ENCODE results near the gene SPATA46. TPM values are rescaled to one million over a fixed set of nuclear protein-coding genes. Genes with fewer than 3 reads are reported as not detected.

Gene SPATA46
- total RNA-seq, 4 donors from 2014 or later: not detected

DNA sequence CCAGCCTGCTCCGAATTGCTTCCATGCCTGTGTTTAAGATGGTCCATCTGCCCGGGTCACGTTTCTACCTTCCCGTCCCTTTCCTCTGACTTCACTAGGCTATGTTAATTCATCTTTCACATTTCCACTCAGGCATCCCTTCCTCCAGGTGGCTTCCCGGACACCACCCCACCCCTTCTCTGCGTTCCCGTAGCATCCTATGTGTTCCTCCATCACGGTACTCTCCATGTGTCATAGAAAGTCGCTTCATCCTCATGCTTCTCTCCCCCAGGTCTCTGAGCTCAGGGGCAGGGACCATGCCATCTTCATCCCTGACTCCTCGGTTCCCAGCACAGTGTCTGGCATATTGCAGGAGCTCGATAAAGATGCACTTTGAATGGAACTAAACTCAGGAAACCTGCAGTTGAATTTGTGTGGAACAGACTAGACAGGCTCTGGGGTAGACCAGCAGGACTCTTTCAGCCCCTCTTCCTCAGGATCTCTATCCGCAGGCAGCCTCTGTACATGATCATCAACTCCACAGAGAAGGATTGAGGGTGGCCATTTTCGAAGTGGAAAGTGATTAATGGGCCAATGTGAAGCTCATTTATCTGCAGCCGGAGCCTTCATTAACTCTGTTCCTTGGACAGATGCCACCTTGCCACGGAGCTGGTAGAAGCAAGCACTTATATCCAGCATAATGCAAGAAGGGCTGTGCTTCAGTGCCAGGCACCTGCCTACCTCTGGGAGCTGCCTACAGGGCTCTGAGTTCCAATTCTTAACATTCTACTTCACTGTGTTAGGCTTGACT lies 13.9 kb upstream of the SPATA46 start:
- Histone ChIP-seq H3K9me3 (no peaks in the 10 kb centered on the region), H3K27me3 (no peaks in the 10 kb centered on the region), H3K36me3 (no peaks in the 10 kb centered on the region), H3K27ac (no peak overlapping the region), H3K4me1 (no peaks in the 10 kb centered on the region), H3K4me3 (replicated peaks in 1 of 3) (no peak overlapping the region)
- WGBS, 2 donors: 78 to 84% methylated on average over 15 of the region's 15 CpGs
- intact Hi-C loops (cut with DNase I): loop anchor here (5.0 kb wide), 1 partner anchor 333 kb away; no protein-coding TSS in a partner anchor
- DNase-seq: no peak
- TF ChIP-seq POLR2A (IDR thresholded peaks at IDR 0.05): no peak
- TF ChIP-seq, protein P1, sequence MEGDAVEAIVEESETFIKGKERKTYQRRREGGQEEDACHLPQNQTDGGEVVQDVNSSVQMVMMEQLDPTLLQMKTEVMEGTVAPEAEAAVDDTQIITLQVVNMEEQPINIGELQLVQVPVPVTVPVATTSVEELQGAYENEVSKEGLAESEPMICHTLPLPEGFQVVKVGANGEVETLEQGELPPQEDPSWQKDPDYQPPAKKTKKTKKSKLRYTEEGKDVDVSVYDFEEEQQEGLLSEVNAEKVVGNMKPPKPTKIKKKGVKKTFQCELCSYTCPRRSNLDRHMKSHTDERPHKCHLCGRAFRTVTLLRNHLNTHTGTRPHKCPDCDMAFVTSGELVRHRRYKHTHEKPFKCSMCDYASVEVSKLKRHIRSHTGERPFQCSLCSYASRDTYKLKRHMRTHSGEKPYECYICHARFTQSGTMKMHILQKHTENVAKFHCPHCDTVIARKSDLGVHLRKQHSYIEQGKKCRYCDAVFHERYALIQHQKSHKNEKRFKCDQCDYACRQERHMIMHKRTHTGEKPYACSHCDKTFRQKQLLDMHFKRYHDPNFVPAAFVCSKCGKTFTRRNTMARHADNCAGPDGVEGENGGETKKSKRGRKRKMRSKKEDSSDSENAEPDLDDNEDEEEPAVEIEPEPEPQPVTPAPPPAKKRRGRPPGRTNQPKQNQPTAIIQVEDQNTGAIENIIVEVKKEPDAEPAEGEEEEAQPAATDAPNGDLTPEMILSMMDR (IDR thresholded peaks at IDR 0.05): no peak

DNA sequence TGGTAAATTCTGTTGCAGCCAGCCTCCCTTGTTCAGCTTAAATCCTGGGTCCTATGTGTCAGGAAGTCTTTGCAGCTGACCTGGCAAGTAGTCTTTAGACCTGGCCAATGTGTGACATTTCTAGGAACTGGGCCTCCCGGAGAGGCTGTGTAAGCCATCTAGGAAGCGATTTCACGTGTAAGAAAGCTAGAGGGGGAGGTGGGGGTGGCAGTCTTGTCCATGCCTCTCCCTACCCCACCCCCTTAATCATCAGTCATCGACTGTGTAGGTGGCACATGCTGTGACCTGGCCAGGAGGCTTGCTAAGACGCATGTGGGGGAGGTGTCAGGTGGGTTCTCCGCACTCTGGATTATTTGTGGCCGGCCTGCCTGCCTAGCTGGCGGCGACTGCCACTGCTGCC lies 13.3 kb upstream of the SPATA46 start:
- no peak overlapping the region for H3K27ac ChIP-seq

DNA sequence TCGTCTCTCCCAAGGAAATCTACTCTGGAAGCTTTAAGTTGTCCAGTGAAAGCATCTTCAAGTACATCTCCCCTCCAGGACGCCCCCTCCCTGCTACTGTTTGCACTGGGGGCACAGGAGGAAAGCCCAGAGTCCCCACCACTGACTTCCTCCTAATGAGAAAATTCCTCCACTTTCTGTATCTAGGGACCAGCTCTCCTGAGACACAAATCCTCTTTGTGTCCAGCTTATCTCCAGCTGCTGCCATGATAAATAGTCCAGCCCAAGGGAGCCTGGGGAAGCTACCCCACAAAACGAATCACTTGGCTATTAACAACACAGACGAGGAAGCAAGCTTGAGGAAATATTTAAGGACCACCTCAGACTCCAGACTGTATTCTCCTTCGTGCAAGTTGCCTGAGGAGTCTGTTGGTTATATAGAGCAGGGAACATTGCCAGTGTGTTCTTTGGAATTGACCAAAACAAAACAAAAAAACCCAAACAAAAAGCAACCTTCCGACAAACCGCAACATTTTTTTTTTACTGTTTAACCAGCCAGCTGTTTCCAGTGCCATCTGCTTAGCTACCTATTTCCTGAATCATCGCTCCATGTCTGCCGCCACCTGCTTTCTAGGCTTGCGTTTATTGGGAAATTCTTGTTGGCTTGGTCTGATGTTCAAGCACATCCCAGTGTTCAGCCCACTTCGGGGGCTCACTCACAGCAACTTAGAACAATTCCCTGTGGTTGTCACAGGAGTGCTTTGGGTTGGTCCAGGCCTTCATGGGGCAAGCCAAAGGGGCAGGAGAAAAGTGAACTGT lies 12.6 kb upstream of the SPATA46 start:
- DNase-seq: no peak
- Histone ChIP-seq H3K9me3 (no peaks in the 10 kb centered on the region), H3K27ac (no peak overlapping the region), H3K27me3 (no peaks in the 10 kb centered on the region), H3K4me3 (replicated peaks in 1 of 3) (no peak overlapping the region), H3K4me1 (no peaks in the 10 kb centered on the region), H3K36me3 (no peaks in the 10 kb centered on the region)
- 40 to 46% methylated on average over 11 of the region's 11 CpGs for WGBS, 2 donors
- TF ChIP-seq, protein P1 (IDR thresholded peaks at IDR 0.05): no peak
- no peak for TF ChIP-seq POLR2A (IDR thresholded peaks at IDR 0.05)
- intact Hi-C loops (cut with DNase I): no loop called here

More for the DNA sequence above, 13.3 kb upstream of the SPATA46 start:
- Histone ChIP-seq H3K27me3 (no peaks in the 10 kb centered on the region), H3K4me1 (no peaks in the 10 kb centered on the region), H3K36me3 (no peaks in the 10 kb centered on the region), H3K9me3 (no peaks in the 10 kb centered on the region), H3K4me3 (replicated peaks in 1 of 3) (no peak overlapping the region)
- WGBS, 2 donors: 75 to 76% methylated on average over 7 to 9 of the region's 9 CpGs
- intact Hi-C loops (cut with DNase I): loop anchor here (5.0 kb wide), 1 partner anchor 333 kb away; no protein-coding TSS in a partner anchor
- no peak for DNase-seq
- TF ChIP-seq, protein P1 (IDR thresholded peaks at IDR 0.05): no peak
- no peak for TF ChIP-seq POLR2A (IDR thresholded peaks at IDR 0.05)

DNA sequence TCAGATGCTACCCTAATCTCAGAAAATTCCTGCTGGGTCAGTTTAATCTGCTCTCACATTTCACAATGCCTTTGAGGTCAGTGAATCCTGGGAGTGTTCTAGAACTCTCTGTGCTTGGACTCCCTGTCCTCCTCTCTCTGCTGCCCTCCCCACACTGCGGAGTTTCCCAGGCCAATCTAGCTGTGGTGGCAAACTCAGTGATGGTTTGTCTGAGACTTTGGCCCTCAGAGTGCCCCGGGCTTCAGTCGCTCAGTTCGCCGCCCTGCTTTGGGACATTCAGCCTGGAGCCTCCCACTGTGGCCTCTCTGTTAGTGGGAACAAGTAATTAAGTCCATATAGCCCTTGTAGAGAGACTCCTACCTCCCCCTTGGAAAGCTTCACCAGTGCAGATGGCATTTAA lies 12.0 kb upstream of the SPATA46 start:
- H3K4me1 ChIP-seq: no peaks in the 10 kb centered on the region
- H3K36me3 ChIP-seq: no peaks in the 10 kb centered on the region
- H3K27me3 ChIP-seq: no peaks in the 10 kb centered on the region
- H3K4me3 ChIP-seq (replicated peaks in 1 of 3): no peak overlapping the region
- H3K27ac ChIP-seq: no peak overlapping the region
- TF ChIP-seq POLR2A (IDR thresholded peaks at IDR 0.05): no peak
- TF ChIP-seq, protein P1 (IDR thresholded peaks at IDR 0.05): no peak
- DNase-seq: no peak
- no peaks in the 10 kb centered on the region for H3K9me3 ChIP-seq
- 85 to 91% methylated on average over 5 of the region's 5 CpGs for WGBS, 2 donors
- intact Hi-C loops (cut with DNase I): no loop called here
